HepG2 (cell line): Measurements from ENCODE around the gene AGAP3.

Experiments used
- CREM ChIP-seq, 2 experiments: sonication (generic) in 1 of 2; formaldehyde crosslinking in 1 of 2; IDR thresholded peaks; 2 replicates each; pipeline versions ENCODE4 v1.4.0 to v1.6.1; 2016 to 2020; ENCODE audit warnings: antibody characterized with exemption in 1 of 2, mild to moderate bottlenecking in 1 of 2, missing genetic modification reagents in 1 of 2
- FOSL1 ChIP-seq: sonication (generic); formaldehyde crosslinking; IDR thresholded peaks from 2 replicates; pipeline ENCODE4 v1.9.0; 2021; ENCODE audit warnings: missing genetic modification reagents, borderline replicate concordance
- MAFK ChIP-seq, 2 experiments: IDR thresholded peaks in 1 of 2; conservative IDR thresholded peaks in 1 of 2; 2 replicates each; pipeline ENCODE4 v1.6.1; 2011; ENCODE audit warnings: improper control_type of control experiment in 2 of 2, low read length in 2 of 2
- RNF2 ChIP-seq: fragments of 450-650 bp; conservative IDR thresholded peaks from 2 replicates; pipeline ENCODE4 v1.6.1; 2016; ENCODE audit warnings: low read depth
- ZNF274 ChIP-seq: sonication (generic); formaldehyde crosslinking; IDR thresholded peaks from 2 replicates; pipeline ENCODE4 v1.5.1; 2020; ENCODE audit warnings: mild to moderate bottlenecking, missing genetic modification reagents
- TF ChIP-seq, protein P1 (sequence below): sonication (generic); formaldehyde crosslinking; IDR thresholded peaks from 2 replicates; pipeline ENCODE4 v1.5.0; 2020; ENCODE audit warnings: mild to moderate bottlenecking, missing genetic modification reagents, moderate library complexity

DNA sequence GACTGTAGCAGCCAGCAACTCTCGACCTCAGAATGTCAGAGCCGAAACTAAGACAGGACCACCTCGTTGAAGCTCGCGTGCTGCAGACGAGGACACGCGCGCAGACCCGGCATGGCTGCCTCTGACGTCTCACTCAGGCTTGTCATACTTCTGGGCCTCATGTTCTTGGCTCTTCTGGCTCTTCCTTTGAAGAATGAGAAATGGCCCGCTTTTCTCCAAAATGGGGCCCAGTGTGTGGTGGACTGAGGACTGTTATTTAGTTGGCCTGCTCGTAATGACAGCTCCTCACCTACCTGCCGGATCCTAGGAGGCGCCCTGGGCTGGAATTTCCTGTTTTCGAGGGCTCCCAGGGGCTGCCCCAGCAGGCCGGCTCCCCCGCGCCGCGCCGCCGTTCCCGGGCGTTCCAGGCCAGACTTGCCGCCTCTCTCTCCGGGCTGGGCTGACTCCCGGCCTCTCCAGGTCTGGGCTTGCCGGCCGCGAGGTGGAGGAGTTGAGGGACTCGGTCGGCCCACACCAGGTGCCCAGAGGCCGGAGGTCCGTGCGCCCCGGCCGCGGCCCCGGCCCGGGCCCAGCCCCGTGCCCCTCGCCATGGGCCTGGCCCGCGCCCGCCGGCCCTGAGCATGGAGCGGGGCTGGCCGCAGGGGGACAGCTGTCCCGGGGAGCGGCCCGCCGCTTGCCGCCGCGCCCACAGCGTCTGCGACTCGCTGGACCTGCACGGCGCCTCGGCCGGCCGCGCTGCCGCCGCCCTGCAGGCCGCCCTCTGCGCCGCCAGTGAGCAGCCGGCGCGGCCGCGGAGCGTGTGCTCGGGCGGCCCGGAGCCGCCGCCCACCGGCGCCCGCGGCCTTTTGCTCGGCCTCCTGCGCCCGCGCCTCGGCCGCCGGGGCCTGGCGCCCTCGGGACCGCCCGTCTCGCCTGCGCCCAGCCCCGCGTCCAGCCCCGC is 28.1 kb downstream of the AGAP3 start:
- TF ChIP-seq, protein P1, sequence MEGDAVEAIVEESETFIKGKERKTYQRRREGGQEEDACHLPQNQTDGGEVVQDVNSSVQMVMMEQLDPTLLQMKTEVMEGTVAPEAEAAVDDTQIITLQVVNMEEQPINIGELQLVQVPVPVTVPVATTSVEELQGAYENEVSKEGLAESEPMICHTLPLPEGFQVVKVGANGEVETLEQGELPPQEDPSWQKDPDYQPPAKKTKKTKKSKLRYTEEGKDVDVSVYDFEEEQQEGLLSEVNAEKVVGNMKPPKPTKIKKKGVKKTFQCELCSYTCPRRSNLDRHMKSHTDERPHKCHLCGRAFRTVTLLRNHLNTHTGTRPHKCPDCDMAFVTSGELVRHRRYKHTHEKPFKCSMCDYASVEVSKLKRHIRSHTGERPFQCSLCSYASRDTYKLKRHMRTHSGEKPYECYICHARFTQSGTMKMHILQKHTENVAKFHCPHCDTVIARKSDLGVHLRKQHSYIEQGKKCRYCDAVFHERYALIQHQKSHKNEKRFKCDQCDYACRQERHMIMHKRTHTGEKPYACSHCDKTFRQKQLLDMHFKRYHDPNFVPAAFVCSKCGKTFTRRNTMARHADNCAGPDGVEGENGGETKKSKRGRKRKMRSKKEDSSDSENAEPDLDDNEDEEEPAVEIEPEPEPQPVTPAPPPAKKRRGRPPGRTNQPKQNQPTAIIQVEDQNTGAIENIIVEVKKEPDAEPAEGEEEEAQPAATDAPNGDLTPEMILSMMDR (CRISPR knock-in tag): no peak
- no peak for TF ChIP-seq ZNF274 (CRISPR knock-in tag)
- no peak for TF ChIP-seq FOSL1
- TF ChIP-seq CREM (IDR thresholded peaks at IDR 0.05): no peak
- TF ChIP-seq CREM (CRISPR knock-in tag; IDR thresholded peaks at IDR 0.05): no peak
- TF ChIP-seq MAFK (conservative IDR thresholded peaks at IDR 0.05 in 1 of 2, IDR thresholded peaks at IDR 0.05 in 1 of 2; ENCODE audit: low read length in 2 of 2): no peak
- no peak for TF ChIP-seq RNF2
